HCT116 (cell line): ENCODE data around the gene SRGAP3. TPM values are rescaled to one million over a fixed set of nuclear protein-coding genes. Genes with fewer than 3 reads are reported as not detected.

Experiments used
- ATAC-seq: fragments of 200-7000 bp; cut with Tn5 transposase; 2 replicates; pipeline ENCODE4 v1.9.1; 2020; ENCODE audit warnings: mild to moderate bottlenecking, moderate library complexity
- BruUV-seq: library from RNA; stranded (reverse); fragments of 400-500 nt; replicated peaks from 2 replicates; lab custom pipeline; 2021; lab: Mats Ljungman, UMichigan
- CTCF ChIA-PET: fragments of 300-600 bp; sonication (Branson Sonifier 250); formaldehyde crosslinking; loops from one replicate; lab custom pipeline; 2021; ENCODE audit warnings: antibody characterized with exemption; lab: Charles Lee
- POLR2A ChIA-PET: fragments of 300-600, 350-600 bp; sonication (Branson Sonifier 250); formaldehyde crosslinking; loops from one replicate; lab custom pipeline; 2021; ENCODE audit warnings: antibody characterized with exemption; lab: Charles Lee
- RAD21 ChIA-PET, 2 experiments: fragments of 300-600 bp; sonication (Branson Sonifier 250); formaldehyde crosslinking; loops; one replicate each; lab custom pipeline; 2023; ENCODE audit warnings: low total read pairs in 2 of 2; ENCODE audit not compliant: uncharacterized antibody in 2 of 2, unreplicated experiment in 2 of 2, low non-redundant PET in 1 of 2; lab: Charles Lee
- DNase-seq: peaks from one replicate; pipeline ENCODE4 v3.0.0-alpha.2; 2010; ENCODE audit warnings: low read depth, low spot score
- H2AFZ ChIP-seq: fragments of 200-600 bp; shearing (Covaris generic), sonication (generic); 2 replicates; pipeline ENCODE4 v1.6.1; 2017; ENCODE audit warnings: low read depth, mixed run types, mixed read lengths, antibody characterized with exemption, low read length; ENCODE audit not compliant: poor library complexity, severe bottlenecking
- H3K27ac ChIP-seq: 2 replicates; pipeline ENCODE4 v1.5.1; 2012; ENCODE audit warnings: low read depth, low read length
- H3K27me3 ChIP-seq: fragments of 200-600 bp; sonication (generic); 2 replicates; pipeline ENCODE4 v1.6.1; 2016; ENCODE audit warnings: mixed run types, low read length, mixed read lengths; ENCODE audit not compliant: insufficient read depth
- H3K36me3 ChIP-seq, 2 experiments: fragments of 200-500 bp in 1 of 2; fragments of 200-600 bp in 1 of 2; sonication (Bioruptor generic) in 1 of 2; sonication (generic) in 1 of 2; 2 replicates each; pipeline versions ENCODE4 v1.5.1 to v1.6.1; 2014 to 2016; ENCODE audit warnings: low read length in 2 of 2, inconsistent platforms in 1 of 2, mixed read lengths in 1 of 2, mixed run types in 1 of 2; ENCODE audit not compliant: insufficient read depth in 2 of 2, control insufficient read depth in 1 of 2
- H3K4me1 ChIP-seq, 2 experiments: fragments of 200-600 bp in 1 of 2; sonication (generic) in 1 of 2; 2 replicates each; pipeline versions ENCODE4 v1.5.1 to v1.6.1; 2012 to 2017; ENCODE audit warnings: low read length in 2 of 2, inconsistent platforms in 1 of 2, mild to moderate bottlenecking in 1 of 2, mixed read lengths in 1 of 2, mixed run types in 1 of 2, moderate library complexity in 1 of 2; ENCODE audit not compliant: insufficient read depth in 2 of 2, control insufficient read depth in 1 of 2
- H3K4me2 ChIP-seq: fragments of 200-600 bp; sonication (generic); 2 replicates; pipeline ENCODE4 v1.6.1; 2017; ENCODE audit warnings: mixed run types, low read length, mixed read lengths
- H3K4me3 ChIP-seq, 2 experiments: fragments of 200-600 bp in 1 of 2; sonication (generic) in 1 of 2; replicated peaks in 1 of 2; 2 replicates each; pipeline ENCODE4 v1.5.1; 2011 to 2016; ENCODE audit warnings: low read length in 2 of 2, control low read depth in 1 of 2, low read depth in 1 of 2, mild to moderate bottlenecking in 1 of 2, mixed read lengths in 1 of 2, mixed run types in 1 of 2
- H3K79me2 ChIP-seq: fragments of 200-600 bp; sonication (generic); 2 replicates; pipeline ENCODE4 v1.6.1; 2017; ENCODE audit warnings: mild to moderate bottlenecking, mixed run types, low read length, moderate library complexity, mixed read lengths; ENCODE audit not compliant: insufficient read depth
- H3K9ac ChIP-seq: fragments of 200-600 bp; sonication (generic); 2 replicates; pipeline ENCODE4 v1.6.1; 2016; ENCODE audit warnings: low read length, mixed read lengths
- H3K9me2 ChIP-seq: fragments of 200-600 bp; sonication (generic), shearing (Covaris generic); 2 replicates; pipeline ENCODE4 v1.6.1; 2017; ENCODE audit warnings: mixed run types, mild to moderate bottlenecking, moderate library complexity; ENCODE audit not compliant: insufficient read depth
- H3K9me3 ChIP-seq, 2 experiments: fragments of 200-500 bp in 1 of 2; fragments of 200-600 bp in 1 of 2; sonication (Bioruptor generic) in 1 of 2; sonication (generic) in 1 of 2; 2 replicates each; pipeline ENCODE4 v1.6.1; 2014 to 2017; ENCODE audit warnings: low read length in 2 of 2, mixed read lengths in 2 of 2, inconsistent platforms in 1 of 2, low read depth in 1 of 2, mild to moderate bottlenecking in 1 of 2, mixed run types in 1 of 2, moderate library complexity in 1 of 2; ENCODE audit not compliant: control insufficient read depth in 1 of 2, insufficient read depth in 1 of 2
- H4K20me1 ChIP-seq: fragments of 200-600 bp; sonication (generic), shearing (Covaris generic); 2 replicates; pipeline ENCODE4 v1.6.1; 2017; ENCODE audit warnings: mixed run types, mild to moderate bottlenecking, moderate library complexity; ENCODE audit not compliant: insufficient read depth
- EZH2 ChIP-seq: fragments of 200-600 bp; sonication (generic); IDR thresholded peaks from 2 replicates; pipeline ENCODE4 v1.6.1; 2017; ENCODE audit warnings: antibody characterized with exemption, mixed run types
- JUND ChIP-seq: IDR thresholded peaks from 2 replicates; pipeline ENCODE4 v1.6.1; 2012
- MAX ChIP-seq: IDR thresholded peaks from 2 replicates; pipeline ENCODE4 v1.6.1; 2012
- POLR2A ChIP-seq: IDR thresholded peaks from 2 replicates; pipeline ENCODE4 v1.7.0; 2011; ENCODE audit warnings: borderline replicate concordance; ENCODE audit not compliant: insufficient read depth, insufficient read length; ENCODE audit errors: extremely low read depth
- SIN3A ChIP-seq: IDR thresholded peaks from 2 replicates; pipeline ENCODE4 v1.6.1; 2012; ENCODE audit warnings: low read depth
- SP1 ChIP-seq: IDR thresholded peaks from 2 replicates; pipeline ENCODE4 v1.6.1; 2012; ENCODE audit warnings: low read depth
- YY1 ChIP-seq: IDR thresholded peaks from 2 replicates; pipeline ENCODE4 v1.6.1; 2011; ENCODE audit warnings: low read length, low read depth, moderate library complexity, mild to moderate bottlenecking; ENCODE audit not compliant: insufficient replicate concordance; ENCODE audit errors: extremely low read depth
- ZBTB33 ChIP-seq: IDR thresholded peaks from 2 replicates; pipeline ENCODE4 v1.6.1; 2011; ENCODE audit warnings: mild to moderate bottlenecking, low read length, moderate library complexity; ENCODE audit not compliant: insufficient replicate concordance; ENCODE audit errors: extremely low read depth
- ZFX ChIP-seq: fragments of 450-650 bp; IDR thresholded peaks from 2 replicates; pipeline ENCODE4 v1.6.1; 2017
- intact Hi-C: fragments of 100-400 bp; cut with micrococcal nuclease; formaldehyde crosslinking; loops from 2 replicates; pipeline ENCODE4 v1.10.0; 2022
- total RNA-seq: library from RNA; stranded (reverse); gene quantifications from one replicate; pipeline ENCODE4 v1.2.1, GENCODE V29; 2021; ENCODE audit not compliant: unreplicated experiment

The SRGAP3 gene
- total RNA-seq, 1 experiment from 2014 or later = 8.3 TPM

GRCh38 chr3:8983026-8983425, 266.4 kb downstream of the SRGAP3 start:
- no peaks in the 10 kb centered on the region for H3K79me2 ChIP-seq
- no peak overlapping the region for H3K4me2 ChIP-seq
- TSS peak; percentile 23 for BruUV-seq
- H3K27ac ChIP-seq = no peak overlapping the region
- H3K4me3 ChIP-seq = no peak overlapping the region
- no peaks in the 10 kb centered on the region; the same call in 1 of the 2 replicates for H3K9me2 ChIP-seq
- H3K27me3 ChIP-seq = peaks cover 11% of the 10 kb centered on the region
- no peak for TF ChIP-seq ZBTB33
- TF ChIP-seq EZH2 = no peak
- no peak for TF ChIP-seq YY1
- no peak for TF ChIP-seq SIN3A
- no peak for TF ChIP-seq SP1
- intact Hi-C loops = no loop called here
- ChIA-PET RAD21 (no interaction called here), CTCF (no interaction called here), POLR2A (no interaction called here)
- H3K9ac ChIP-seq = no peak overlapping the region
- H2AFZ ChIP-seq = no peak overlapping the region
- no peaks in the 10 kb centered on the region for H3K36me3 ChIP-seq
- H3K9me3 ChIP-seq = peaks cover 0 to 4% of the 10 kb centered on the region in 2 experiments; a peak in 1 of 4 replicates
- H4K20me1 ChIP-seq = no peaks in the 10 kb centered on the region
- ATAC-seq (no peak), DNase-seq (no peak)
- H3K4me1 ChIP-seq = no peaks in the 10 kb centered on the region

- no peak for ATAC-seq
- Histone ChIP-seq H2AFZ (no peak overlapping the region), H3K9me2 (no peaks in the 10 kb centered on the region; the same call in 1 of the 2 replicates), H3K27me3 (peaks cover 16% of the 10 kb centered on the region)
- CTCF ChIA-PET = no interaction called here
- DNase-seq = no peak
- TF ChIP-seq ZFX = no peak
- no peak for TF ChIP-seq MAX
- TF ChIP-seq POLR2A = no peak
- TF ChIP-seq EZH2 = no peak
- no peak for TF ChIP-seq SP1
- no peak for TF ChIP-seq JUND
- TF ChIP-seq, all 23 proteins: peak for 0
- Histone ChIP-seq H3K36me3 (no peaks in the 10 kb centered on the region), H3K4me3 (no peak overlapping the region), H3K79me2 (no peaks in the 10 kb centered on the region), H3K9ac (no peak overlapping the region), H4K20me1 (no peaks in the 10 kb centered on the region), H3K4me2 (no peak overlapping the region), H3K9me3 (peaks cover 0 to 4% of the 10 kb centered on the region in 2 experiments; a peak in 1 of 4 replicates), H3K4me1 (no peaks in the 10 kb centered on the region), H3K27ac (no peak overlapping the region)
- intact Hi-C loops = no loop called here
- RAD21 ChIA-PET = no interaction called here
- no TSS peak for BruUV-seq
- POLR2A ChIA-PET = no interaction called here
Measured at GRCh38 chr3:8982509-8982908, 266.9 kb downstream of the SRGAP3 start.
